ENCODE data around the gene SPEG.
"Not testable (repeated sequence)": the region's sequence is repeated elsewhere in the genome, so short reads cannot be mapped to it uniquely, and the experiment has no call there.

Gene SPEG

DNA sequence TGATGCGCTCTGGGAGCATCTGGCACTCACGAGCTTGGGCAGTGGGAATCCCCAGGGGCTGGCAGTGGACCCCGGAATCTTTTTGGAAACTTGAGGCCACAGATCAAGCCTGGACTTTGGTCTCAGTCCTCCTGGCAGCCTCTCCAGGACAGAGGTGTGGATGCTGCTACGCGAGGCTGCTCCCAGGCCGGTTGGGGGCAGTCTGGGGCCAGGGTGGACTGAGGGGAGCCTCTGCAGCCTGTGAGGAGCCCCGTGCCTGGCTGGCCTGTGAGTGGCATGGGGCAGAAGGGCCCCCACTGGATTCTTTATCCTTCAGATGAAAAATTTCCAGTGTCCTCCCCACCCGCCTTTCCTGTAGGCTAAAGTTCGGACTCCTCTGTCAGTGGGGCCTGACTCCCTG lies 29.2 kb upstream of the SPEG start:
- no peak for DNase-seq

DNA sequence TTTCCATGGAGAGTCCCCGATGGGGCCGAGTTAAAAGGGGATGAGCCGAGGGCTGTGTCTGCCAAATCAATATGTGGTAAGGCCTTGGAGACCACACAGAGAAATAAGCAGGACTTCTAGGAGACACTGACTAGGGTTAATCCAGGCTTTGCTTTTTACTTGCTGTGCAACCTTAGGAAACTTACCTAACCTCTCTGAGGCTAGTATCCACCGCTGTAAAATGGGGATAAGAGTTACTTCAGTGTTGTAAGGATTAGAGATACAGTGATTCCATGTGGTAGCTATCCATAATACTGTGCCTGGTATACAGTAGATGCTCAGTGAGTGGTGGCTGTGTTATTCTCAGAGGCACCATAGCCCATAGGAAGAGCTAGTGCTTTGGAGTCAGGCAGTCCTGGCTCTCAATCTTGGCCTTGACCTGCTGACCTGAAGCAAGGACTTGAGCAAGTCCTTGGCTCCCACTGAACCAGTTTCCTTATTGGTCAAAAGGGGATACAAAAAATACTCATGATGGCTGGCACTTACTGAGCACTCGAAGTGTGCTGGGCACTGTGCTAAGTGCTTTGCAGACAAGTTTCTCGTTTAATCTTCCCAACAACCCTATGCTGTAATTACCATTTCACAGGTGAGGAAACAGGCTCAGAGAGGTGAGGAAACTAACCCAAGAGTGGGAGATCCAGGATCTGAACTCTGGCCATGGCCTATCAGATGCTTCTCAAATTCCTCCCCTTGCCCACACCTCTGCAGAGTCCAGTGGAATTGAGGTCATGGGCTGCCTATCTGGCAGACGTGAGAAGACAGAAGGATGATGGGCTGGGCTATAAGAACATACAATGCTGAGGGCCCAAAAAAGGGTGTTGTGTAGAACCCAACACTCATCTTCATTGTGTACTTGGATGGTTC lies 28.4 kb upstream of the SPEG start:
- no peak for DNase-seq

DNA sequence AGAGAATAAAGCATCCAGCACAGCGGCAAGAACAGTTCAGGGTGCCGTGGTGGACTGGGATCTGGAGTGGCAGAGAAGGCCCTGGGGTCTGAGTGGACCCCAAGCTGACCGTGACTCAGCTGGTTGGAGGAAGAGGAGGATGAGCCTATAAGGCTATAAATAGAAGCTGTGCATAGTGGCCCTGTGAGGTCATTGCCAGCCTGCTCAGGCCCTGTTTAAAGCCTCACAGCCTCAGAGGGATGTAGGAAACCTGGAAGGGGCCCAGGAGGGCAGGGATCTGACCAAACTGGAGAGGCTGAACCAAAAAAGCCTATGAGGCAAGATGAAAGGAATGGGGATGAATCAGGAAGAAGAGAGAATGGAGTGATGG lies 27.8 kb upstream of the SPEG start:
- no peak for DNase-seq

DNA sequence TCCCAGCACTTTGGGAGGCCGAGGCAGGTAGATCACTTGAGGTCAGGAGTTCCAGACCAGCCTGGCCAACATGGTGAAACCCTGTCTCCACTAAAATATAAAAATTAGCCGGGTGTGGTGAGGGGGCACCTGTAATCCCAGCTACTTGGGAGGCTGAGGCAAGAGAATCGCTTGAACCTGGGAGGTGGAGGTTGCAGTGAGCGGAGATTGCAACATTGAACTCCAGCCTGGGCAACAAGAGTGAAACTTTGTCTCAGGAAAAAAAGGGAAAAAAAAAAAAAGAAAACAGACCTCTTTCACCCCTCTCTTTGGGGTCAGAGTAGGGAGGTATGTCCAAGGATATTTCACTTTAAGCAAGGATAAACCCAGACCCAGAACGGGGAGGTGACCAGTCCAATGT lies 27.3 kb upstream of the SPEG start:
- not testable (repeated sequence) for DNase-seq

DNA sequence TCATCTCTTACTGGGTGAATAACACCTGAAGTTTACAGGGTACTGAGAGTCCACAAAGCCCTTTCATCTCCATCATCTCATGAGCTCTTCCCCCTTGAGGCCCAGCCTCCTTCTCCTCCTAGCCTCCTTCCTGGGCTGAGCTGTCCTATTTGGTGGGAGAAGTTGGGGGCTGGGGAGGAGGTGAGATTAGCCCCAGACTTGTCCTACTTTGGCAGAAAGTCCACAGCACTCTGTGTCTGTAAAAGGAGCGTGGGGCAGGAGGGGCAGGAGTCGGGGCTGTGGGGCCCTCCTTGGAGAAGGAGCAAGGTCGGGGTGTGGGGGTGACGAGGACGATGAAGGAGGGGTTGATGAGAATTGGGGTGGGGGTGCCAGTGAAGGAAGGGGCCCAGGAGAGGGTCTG lies 26.4 kb upstream of the SPEG start:
- no peak for DNase-seq

DNA sequence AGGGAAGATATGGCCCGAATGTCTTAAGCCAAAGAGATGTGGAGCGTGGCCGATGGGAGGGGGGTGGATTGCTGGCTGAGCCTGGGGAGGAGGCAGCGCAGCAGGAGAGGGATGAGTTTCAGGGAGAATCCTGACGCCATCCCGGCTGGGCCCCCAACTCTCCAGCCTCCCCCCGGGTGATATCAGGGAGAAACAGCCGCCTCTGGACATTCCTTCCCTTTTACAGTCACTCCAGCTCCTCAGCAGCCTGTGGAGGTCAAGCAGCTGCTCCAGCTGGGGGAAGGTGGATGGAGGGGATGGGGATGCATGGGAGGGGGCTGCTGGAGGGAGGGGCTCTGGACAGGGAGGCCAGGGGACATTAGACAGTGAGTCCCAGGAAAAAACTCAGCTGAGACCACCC lies 26.0 kb upstream of the SPEG start:
- no peak for DNase-seq

DNA sequence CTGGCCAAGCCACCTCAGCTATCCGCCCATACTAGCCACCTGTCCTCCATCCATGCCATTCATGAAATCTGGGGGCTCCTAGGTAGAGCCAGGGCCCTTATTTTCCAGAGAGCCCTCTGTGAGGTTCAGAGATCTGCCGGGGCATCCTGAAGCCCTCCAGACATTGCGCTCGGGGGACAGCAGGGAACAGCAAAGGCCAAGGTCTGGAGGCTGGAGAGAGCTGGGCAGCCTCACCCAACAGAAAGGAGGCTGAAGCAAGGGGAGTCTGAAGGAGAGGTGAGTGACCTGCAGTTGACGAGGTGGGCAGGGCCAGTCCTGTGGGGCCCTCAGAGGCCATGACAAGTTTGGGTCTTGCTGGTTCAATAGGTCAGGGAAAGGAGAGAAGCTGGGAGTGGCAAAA lies 25.0 kb upstream of the SPEG start:
- DNase-seq = no peak

DNA sequence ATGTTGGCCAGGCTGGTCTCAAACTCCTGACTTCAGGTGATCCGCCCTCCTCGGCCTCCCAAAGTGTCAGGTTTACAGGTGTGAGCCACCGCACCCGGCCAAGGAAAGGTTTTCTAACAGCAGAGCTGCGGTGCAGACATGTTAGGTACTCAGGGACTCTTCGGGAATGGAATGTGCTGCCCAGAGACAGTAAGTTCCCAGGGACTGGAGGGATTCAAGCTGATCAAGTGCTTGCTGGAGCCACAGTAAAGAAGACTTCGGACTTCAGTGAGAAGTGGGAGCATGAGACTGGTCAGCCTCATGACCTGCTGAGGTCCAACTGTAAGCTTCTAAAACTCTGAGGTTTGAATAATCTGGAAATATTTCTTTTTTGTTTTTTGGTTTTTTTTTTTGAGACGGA lies 24.3 kb upstream of the SPEG start:
- no peak for DNase-seq

DNA sequence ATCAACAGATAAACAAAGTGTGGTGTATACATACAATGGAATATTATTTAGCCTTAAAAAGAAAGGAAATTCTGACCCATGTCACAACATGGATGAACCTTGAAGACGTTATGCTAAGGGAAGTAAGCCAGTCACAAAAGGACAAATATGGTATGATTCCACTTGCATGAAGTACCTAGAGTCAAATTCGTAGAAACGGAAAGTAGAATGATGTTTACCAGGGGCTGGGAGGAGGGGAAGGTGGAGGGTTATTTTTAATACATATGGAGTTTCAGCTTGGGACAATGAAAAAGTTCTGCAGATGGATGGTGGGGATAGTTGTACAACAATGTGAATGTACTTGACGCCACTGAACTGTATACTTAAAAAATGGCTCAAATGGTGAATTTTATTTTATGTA lies 19.8 kb upstream of the SPEG start:
- no peak for DNase-seq

DNA sequence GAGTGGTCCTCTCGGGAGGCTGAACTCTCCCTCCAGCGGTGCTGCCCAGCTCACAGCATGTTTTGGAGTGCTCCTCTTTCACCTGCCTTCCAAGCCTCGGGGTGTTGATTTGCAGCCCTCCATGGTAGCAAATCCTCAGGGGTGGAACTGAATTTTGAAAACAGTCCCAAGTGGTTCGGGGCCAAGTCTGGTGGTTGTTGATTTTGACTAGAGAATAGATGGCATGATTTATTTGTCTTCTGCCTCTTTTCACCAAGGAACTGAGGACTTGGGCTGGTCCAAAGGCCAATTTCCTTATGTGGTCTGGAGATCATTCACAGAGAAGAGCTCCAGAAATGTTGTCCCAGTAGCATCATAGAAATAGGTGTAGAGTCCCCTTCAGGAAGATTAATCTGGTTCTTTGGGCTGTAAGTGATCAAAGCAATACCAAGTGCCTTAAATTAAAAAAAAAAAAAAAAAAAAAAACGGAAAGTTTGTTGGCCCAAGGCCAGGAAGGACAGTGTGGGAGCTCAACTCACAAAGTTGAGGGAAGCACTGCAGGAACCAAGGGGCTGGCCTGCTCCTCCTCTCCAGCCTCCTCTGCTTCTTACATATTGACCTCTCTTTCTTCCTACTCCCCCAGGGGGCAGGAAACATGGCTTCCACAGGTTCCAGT lies 18.9 kb upstream of the SPEG start:
- no peak for DNase-seq

DNA sequence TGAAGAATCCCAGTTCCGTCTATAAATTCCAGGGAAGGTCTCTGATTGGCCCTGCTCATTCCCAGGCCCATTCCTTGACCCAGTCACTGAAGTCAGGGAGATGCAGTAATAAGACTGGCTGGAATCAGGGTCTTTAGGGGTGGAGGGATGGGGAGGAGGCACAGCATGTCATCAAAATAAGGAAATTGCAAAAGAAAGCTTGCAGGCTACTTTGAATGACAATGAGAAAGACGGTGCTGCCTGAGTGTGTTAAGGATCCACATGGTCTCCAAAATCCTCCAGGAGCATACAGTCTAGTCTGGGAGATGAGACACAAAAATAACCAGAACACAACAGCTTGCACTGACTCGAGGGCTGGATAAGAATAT lies 18.4 kb upstream of the SPEG start:
- no peak for DNase-seq

DNA sequence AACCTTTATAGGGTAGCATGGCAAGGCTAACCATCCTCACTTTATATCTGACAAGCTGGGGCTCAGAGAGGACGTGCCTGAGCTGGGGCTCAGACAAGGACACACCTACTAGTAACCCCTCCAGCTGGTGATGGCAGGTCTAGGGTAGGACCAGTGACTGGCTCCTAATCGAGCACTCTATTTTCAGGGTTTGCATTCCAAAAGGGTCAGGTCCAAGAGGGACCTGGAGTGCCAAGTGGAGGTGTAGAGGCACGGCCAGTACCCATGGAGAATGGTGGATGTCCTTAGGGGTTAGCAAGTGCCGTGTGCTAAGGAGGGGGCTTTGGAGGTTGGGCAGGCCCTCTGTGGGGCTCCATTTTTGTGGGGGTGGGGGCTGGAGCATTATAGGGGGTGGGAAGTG lies 17.7 kb upstream of the SPEG start:
- DNase-seq = no peak

DNA sequence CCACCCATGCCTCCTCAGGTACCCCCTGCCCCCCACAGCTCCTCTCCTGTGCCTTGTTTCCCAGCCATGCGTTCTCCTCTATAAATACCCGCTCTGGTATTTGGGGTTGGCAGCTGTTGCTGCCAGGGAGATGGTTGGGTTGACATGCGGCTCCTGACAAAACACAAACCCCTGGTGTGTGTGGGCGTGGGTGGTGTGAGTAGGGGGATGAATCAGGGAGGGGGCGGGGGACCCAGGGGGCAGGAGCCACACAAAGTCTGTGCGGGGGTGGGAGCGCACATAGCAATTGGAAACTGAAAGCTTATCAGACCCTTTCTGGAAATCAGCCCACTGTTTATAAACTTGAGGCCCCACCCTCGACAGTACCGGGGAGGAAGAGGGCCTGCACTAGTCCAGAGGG lies 17.3 kb upstream of the SPEG start:
- DNase-seq = no peak

DNA sequence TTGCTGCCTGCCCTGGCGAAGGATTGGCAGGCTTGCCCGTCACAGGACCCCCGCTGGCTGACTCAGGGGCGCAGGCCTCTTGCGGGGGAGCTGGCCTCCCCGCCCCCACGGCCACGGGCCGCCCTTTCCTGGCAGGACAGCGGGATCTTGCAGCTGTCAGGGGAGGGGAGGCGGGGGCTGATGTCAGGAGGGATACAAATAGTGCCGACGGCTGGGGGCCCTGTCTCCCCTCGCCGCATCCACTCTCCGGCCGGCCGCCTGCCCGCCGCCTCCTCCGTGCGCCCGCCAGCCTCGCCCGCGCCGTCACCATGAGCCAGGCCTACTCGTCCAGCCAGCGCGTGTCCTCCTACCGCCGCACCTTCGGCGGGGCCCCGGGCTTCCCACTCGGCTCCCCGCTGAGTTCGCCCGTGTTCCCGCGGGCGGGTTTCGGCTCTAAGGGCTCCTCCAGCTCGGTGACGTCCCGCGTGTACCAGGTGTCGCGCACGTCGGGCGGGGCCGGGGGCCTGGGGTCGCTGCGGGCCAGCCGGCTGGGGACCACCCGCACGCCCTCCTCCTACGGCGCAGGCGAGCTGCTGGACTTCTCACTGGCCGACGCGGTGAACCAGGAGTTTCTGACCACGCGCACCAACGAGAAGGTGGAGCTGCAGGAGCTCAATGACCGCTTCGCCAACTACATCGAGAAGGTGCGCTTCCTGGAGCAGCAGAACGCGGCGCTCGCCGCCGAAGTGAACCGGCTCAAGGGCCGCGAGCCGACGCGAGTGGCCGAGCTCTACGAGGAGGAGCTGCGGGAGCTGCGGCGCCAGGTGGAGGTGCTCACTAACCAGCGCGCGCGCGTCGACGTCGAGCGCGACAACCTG lies 16.3 kb upstream of the SPEG start, which contains the start of gene DES:
Gene DES, plus strand, starts transcription at position 223 of the 857 bp plus-strand sequence. Its CDS starts 86 bp downstream, at position 309.
- no peak for DNase-seq

DNA sequence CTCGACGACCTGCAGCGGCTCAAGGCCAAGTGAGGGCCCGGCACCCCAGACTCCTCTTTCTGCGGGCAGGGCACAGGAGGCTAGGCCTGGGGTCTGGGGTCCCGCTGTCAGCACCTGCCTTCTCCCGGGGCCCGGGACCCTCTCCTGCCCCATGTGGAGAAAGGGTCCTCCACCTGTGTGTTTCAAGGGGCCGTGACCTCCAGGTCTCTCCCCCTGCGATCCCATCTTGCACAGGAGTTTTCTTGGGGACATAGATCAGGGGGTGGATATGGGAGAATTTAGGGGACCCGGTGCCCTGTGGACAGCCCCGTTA lies 15.7 kb upstream of the SPEG start:
- DNase-seq = no peak

DNA sequence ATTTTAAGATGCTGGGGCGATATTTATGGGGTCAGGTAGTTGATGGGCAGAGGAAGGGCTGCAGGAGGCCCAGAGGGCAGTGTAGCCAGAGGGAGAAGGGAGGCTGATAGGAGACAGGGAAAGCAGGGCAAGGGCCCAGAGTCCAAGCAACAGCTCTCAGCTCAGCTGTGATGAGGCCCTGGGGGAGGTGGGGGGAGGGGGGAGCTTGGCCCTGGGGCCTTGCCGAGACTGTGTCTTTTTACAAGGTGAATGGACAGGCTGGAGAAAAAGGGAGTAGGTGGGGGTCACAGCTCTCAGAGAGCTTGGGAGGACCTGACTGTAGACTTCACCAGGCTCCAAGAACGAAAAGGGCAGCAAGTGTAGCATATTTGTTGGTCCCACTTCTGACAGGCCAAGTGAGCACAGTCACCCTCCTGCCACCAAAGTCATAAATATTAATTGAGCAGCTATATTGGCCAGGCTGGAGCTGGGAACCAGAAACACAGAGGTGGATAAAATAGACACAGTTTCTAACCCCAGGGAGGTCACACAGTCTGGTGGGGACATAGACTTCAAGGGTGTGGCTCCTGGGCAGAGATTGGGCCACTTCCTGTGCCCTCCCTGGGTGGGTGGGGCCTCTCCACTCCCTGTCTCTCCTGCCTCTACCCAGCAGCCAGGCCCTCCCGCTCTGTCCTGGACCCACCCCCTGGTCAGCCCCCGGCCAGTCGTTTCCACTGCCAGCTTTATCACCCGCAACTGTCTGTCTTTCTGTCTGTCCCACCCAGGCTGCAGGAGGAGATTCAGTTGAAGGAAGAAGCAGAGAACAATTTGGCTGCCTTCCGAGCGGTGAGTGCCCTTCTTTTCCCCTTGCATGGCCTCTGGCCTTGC lies 15.1 kb upstream of the SPEG start:
- DNase-seq = no peak

DNA sequence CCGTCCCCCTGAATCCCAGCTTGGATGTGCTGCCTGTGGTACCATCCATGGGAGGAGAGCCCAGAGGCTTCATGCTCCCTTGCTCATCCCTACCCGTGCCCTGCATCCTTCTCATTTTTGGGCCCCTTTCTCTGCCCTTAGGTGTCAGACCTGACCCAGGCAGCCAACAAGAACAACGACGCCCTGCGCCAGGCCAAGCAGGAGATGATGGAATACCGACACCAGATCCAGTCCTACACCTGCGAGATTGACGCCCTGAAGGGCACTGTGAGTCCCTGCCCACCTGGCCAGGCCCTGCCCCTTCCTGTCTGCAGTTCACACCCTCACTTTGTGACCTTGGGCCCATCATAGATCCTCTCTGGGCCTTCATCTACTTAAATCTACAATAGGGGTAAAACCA lies 14.0 kb upstream of the SPEG start:
- no peak for DNase-seq

DNA sequence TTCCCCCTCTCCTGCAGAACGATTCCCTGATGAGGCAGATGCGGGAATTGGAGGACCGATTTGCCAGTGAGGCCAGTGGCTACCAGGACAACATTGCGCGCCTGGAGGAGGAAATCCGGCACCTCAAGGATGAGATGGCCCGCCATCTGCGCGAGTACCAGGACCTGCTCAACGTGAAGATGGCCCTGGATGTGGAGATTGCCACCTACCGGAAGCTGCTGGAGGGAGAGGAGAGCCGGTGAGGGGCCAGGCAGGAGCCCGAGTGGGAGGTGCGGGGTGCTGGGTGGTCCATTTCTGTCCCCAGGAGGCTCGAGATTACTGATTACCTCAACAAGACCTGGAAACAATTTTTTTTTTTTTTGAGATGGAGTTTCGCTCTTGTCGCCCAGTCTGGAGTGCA lies 13.3 kb upstream of the SPEG start:
- no peak for DNase-seq

DNA sequence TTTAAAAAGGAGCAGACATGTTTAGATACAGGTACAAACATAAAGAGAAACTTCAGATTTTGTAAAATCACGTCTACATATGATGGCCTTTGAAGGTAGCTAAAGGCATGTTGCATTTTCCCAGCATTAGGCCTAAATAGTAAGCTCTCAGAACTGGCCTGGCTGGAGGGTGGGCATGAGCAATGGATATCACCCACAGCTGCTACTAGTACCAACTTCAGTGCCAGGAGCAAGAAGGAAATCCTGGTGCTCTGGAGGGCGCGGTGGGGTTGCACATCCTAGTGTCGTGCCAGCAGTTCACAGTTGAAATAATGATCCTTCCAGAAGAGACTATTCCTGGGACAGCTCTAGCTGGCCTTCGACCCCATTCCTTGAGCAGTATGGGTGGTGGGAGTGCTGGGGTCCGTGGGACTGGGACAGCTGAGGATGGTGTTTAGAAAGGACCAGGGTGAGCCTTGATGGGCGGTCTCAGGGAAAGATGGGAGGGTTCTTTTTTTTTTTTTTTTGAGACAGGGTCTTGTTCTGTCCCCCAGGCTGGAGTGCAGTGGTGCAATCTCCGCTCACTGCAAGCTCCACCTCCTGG lies 11.6 kb upstream of the SPEG start:
- DNase-seq = no peak

DNA sequence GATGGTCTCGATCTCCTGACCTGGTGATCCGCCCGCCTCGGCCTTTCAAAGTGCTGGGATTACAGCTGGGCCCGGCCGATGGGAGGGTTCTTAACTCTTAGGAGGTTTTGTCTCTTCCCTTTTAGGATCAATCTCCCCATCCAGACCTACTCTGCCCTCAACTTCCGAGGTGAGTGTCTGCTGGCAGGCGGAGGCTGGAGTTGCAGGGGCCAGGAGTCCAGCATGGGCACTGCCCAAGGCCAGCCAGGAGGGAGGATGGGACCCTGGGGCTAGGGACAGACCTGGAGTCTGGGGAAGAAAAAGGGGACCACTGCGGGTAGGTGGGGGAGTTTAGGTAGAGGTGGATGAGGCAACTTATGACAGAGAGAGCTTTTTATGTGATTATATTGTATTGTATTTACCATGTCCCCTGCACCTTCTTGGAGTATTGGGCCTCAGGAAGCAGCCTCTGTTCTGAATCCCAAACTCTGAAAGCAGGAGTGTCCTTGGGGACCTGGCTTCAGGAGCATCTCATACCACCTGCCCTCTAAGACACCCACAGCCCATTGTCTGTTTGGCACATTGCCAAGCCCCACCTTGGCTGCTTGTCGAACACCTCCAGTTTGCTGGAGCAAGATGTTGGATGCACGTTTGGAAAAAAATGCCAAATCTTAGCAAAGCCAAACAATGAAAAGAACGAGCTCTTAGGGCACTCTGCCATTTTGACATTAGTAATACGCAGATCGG lies 10.8 kb upstream of the SPEG start:
- DNase-seq = no peak

DNA sequence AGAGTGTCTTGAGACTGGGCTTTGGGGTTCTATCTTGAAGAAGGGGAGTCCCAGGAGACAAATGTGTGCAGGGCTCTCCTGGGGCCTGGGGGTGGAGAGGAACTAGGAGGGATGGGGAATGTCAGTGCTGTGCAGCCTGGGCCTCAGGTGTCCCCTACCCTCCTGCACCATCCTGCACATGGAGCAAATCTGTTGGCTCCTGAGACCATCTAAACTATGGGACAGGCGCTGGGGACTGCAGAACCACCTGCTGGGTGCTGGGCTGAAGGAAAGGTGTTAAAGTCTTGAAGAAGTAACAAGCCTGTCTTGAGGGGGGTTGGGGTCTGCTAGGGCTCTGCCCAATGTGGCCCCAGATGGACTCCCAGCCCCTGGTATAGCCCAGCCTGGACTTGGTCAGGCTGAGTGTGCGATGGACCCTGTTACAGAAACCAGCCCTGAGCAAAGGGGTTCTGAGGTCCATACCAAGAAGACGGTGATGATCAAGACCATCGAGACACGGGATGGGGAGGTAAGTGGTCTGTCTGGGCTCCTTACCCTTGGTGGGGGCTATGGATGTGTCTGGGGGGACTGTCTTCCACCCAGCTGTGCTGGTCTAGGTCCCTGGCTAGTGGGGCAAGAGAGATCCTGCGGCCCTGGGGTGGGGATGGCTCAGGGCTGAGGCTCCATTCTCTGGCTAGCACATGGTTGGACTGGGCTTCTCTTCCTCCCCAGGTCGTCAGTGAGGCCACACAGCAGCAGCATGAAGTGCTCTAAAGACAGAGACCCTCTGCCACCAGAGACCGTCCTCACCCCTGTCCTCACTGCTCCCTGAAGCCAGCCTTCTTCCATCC lies 9.2 kb upstream of the SPEG start:
- DNase-seq = no peak

Data from NCI-H187 (cell line).